Large intestine (tissue), 12 donors: ENCODE measurements around the gene MAGED4. TPM values are rescaled to one million over a fixed set of nuclear protein-coding genes. Genes with fewer than 3 reads are reported as not detected.
"Not testable (repeated sequence)": the region's sequence is repeated elsewhere in the genome, so short reads cannot be mapped to it uniquely, and the experiment has no call there.

Source experiments
- DNase-seq, 2 donors: peaks; one replicate each; pipeline versions ENCODE4 v3.0.0 to v3.0.0-alpha.2; 2013
- H3K27ac ChIP-seq: one replicate; pipeline ENCODE4 v1.5.1; 2013; ENCODE audit warnings: low read length
- H3K27me3 ChIP-seq: 2 replicates; pipeline ENCODE4 v1.6.1; 2013; ENCODE audit warnings: low read length; ENCODE audit not compliant: control insufficient read depth, insufficient read depth
- H3K36me3 ChIP-seq: 2 replicates; pipeline ENCODE4 v1.6.1; 2013; ENCODE audit warnings: low read length; ENCODE audit not compliant: control insufficient read depth, insufficient read depth
- H3K4me1 ChIP-seq: one replicate; pipeline ENCODE4 v1.6.1; 2013; ENCODE audit warnings: low read length; ENCODE audit not compliant: control insufficient read depth, insufficient read depth
- H3K4me3 ChIP-seq: one replicate; pipeline ENCODE4 v1.5.1; 2013; ENCODE audit warnings: low read length
- H3K9me3 ChIP-seq: one replicate; pipeline ENCODE4 v1.6.1; 2013; ENCODE audit warnings: mild to moderate bottlenecking, low read depth, low read length, moderate library complexity; ENCODE audit not compliant: control insufficient read depth
- WGBS: methylation state at CpG from one replicate; pipeline ENCODE4 v1.1.5; 2013; ENCODE audit warnings: low lambda C conversion rate; ENCODE audit not compliant: insufficient coverage; 5-methylcytosine and 5-hydroxymethylcytosine counted together
- long read RNA-seq, 11 donors: transcript quantifications; one replicate each; lab custom pipeline, GENCODE V29; 2026
- polyA plus RNA-seq: library from polyadenylated mRNA; unstranded; fragments of 120-200 nt; gene quantifications from one replicate; pipeline ENCODE4 v1.2.1, GENCODE V29; 2013

Gene MAGED4
- 23.9 TPM for polyA plus RNA-seq
- long read RNA-seq, donor 1, partial matches to known transcripts: 0 of 3 reads
- long read RNA-seq, donor 1, other reads (novel, unspliced or antisense): 0 of 3 reads
- long read RNA-seq, donor 2, partial matches to known transcripts: 58 of 59 reads
- long read RNA-seq, donor 2, other reads (novel, unspliced or antisense): 0 of 59 reads
- long read RNA-seq, donor 3, partial matches to known transcripts: 34 of 37 reads
- long read RNA-seq, donor 3, other reads (novel, unspliced or antisense): 0 of 37 reads
- long read RNA-seq, donor 4: 0 reads
- long read RNA-seq, donor 5, transcript MAGED4-204 (13 exons, 2,578 nt): major isoform, 6 of 28 reads
- long read RNA-seq, donor 5, partial matches to known transcripts: 19 of 28 reads
- long read RNA-seq, donor 5, other reads (novel, unspliced or antisense): 0 of 28 reads
- long read RNA-seq, donor 6, partial matches to known transcripts: 14 of 14 reads
- long read RNA-seq, donor 6, other reads (novel, unspliced or antisense): 0 of 14 reads
- long read RNA-seq, donor 7, partial matches to known transcripts: 19 of 21 reads
- long read RNA-seq, donor 7, other reads (novel, unspliced or antisense): 0 of 21 reads
- long read RNA-seq, donor 8, partial matches to known transcripts: 39 of 39 reads
- long read RNA-seq, donor 8, other reads (novel, unspliced or antisense): 0 of 39 reads
- long read RNA-seq, donor 9, partial matches to known transcripts: 27 of 29 reads
- long read RNA-seq, donor 9, other reads (novel, unspliced or antisense): 0 of 29 reads
- long read RNA-seq, donor 10, partial matches to known transcripts: 14 of 17 reads
- long read RNA-seq, donor 10, other reads (novel, unspliced or antisense): 0 of 17 reads
- long read RNA-seq, donor 11, partial matches to known transcripts: 8 of 12 reads
- long read RNA-seq, donor 11, other reads (novel, unspliced or antisense): 0 of 12 reads

- WGBS: no CpG with 5 or more reads among the region's 40 CpGs
- not testable (repeated sequence) for DNase-seq, H3K4me1 ChIP-seq, H3K36me3 ChIP-seq, H3K4me3 ChIP-seq, H3K9me3 ChIP-seq, H3K27ac ChIP-seq, H3K27me3 ChIP-seq
These were observed at the start of gene MAGED4 for GRCh38 chrX:52184440-52185077. Gene MAGED4, plus strand, starts transcription at chrX:52184888. Its CDS starts 1,035 bp downstream, at chrX:52185923.

GRCh38 chrX:52138830-52139544 lies 45.7 kb upstream of the MAGED4 start:
- DNase-seq: no peak
- Histone ChIP-seq H3K27me3 (no peaks in the 10 kb centered on the region), H3K4me3 (no peak overlapping the region), H3K9me3 (no peaks in the 10 kb centered on the region), H3K36me3 (no peaks in the 10 kb centered on the region), H3K4me1 (no peaks in the 10 kb centered on the region), H3K27ac (no peak overlapping the region)
- no CpG with 5 or more reads among the region's 2 CpGs for WGBS

GRCh38 chrX:52139545-52139895 lies 45.2 kb upstream of the MAGED4 start:
- DNase-seq: no peak
- H3K4me3 ChIP-seq: no peak overlapping the region
- no peaks in the 10 kb centered on the region for H3K9me3 ChIP-seq
- H3K27me3 ChIP-seq: no peaks in the 10 kb centered on the region
- H3K4me1 ChIP-seq: no peaks in the 10 kb centered on the region
- no peaks in the 10 kb centered on the region for H3K36me3 ChIP-seq
- H3K27ac ChIP-seq: no peak overlapping the region

- Histone ChIP-seq H3K27me3 (no peaks in the 10 kb centered on the region), H3K36me3 (no peaks in the 10 kb centered on the region), H3K4me3 (no peak overlapping the region), H3K4me1 (no peaks in the 10 kb centered on the region), H3K27ac (no peak overlapping the region), H3K9me3 (no peaks in the 10 kb centered on the region)
- no CpG with 5 or more reads among the region's 1 CpG for WGBS
- DNase-seq: no peak
These were observed 44.7 kb upstream of the MAGED4 start for GRCh38 chrX:52140020-52140419.

GRCh38 chrX:52150667-52151066 lies 34.0 kb upstream of the MAGED4 start:
- H3K4me3 ChIP-seq, H3K36me3 ChIP-seq, H3K4me1 ChIP-seq, H3K27ac ChIP-seq, H3K27me3 ChIP-seq, DNase-seq, H3K9me3 ChIP-seq: not testable (repeated sequence)
- WGBS: no CpG with 5 or more reads among the region's 10 CpGs

GRCh38 chrX:52160140-52160539 lies 24.5 kb upstream of the MAGED4 start:
- not testable (repeated sequence) for H3K27me3 ChIP-seq, H3K27ac ChIP-seq, DNase-seq, H3K4me3 ChIP-seq, H3K36me3 ChIP-seq, H3K4me1 ChIP-seq, H3K9me3 ChIP-seq
- WGBS: no CpG with 5 or more reads among the region's 8 CpGs

- Histone ChIP-seq H3K36me3 (no peaks in the 10 kb centered on the region), H3K4me1 (no peaks in the 10 kb centered on the region)
- DNase-seq: no peak
These were observed 17.8 kb upstream of the MAGED4 start for GRCh38 chrX:52166840-52167239.

GRCh38 chrX:52171055-52171454 lies 13.6 kb upstream of the MAGED4 start:
- H3K27me3 ChIP-seq, H3K36me3 ChIP-seq, H3K27ac ChIP-seq, H3K4me1 ChIP-seq, H3K9me3 ChIP-seq, H3K4me3 ChIP-seq, DNase-seq: not testable (repeated sequence)
- WGBS: no CpG with 5 or more reads among the region's 10 CpGs

More at GRCh38 chrX:52166840-52167239, 17.8 kb upstream of the MAGED4 start:
- Histone ChIP-seq H3K4me3 (no peak overlapping the region), H3K27me3 (no peaks in the 10 kb centered on the region), H3K9me3 (no peaks in the 10 kb centered on the region), H3K27ac (no peak overlapping the region)

GRCh38 chrX:52185078-52185453 lies 378 bp downstream of the MAGED4 start:
- no CpG with 5 or more reads among the region's 18 CpGs for WGBS
- H3K27ac ChIP-seq, DNase-seq, H3K27me3 ChIP-seq, H3K4me3 ChIP-seq, H3K36me3 ChIP-seq, H3K4me1 ChIP-seq, H3K9me3 ChIP-seq: not testable (repeated sequence)

- not testable (repeated sequence) for H3K27ac ChIP-seq, DNase-seq
- no CpG with 5 or more reads among the region's 6 CpGs for WGBS
These were observed 26.7 kb downstream of the MAGED4 start for GRCh38 chrX:52211405-52211804.

More at GRCh38 chrX:52211405-52211804, 26.7 kb downstream of the MAGED4 start:
- not testable (repeated sequence) for H3K4me1 ChIP-seq, H3K27me3 ChIP-seq, H3K4me3 ChIP-seq, H3K9me3 ChIP-seq, H3K36me3 ChIP-seq
